IMR-90 (cell line): ENCODE measurements around the gene CALML4.
"Not testable (repeated sequence)": the region's sequence is repeated elsewhere in the genome, so short reads cannot be mapped to it uniquely, and the experiment has no call there.

ENCODE experiments used
- CEBPB ChIP-seq: IDR thresholded peaks from 2 replicates; pipeline ENCODE4 v1.6.1; 2012; ENCODE audit warnings: low read depth, low read length, improper control_type of control experiment
- CTCF ChIP-seq: conservative IDR thresholded peaks from 2 replicates; pipeline ENCODE4 v1.5.1; 2012; ENCODE audit warnings: mild to moderate bottlenecking, low read depth, low read length, improper control_type of control experiment
- POLR2A ChIP-seq: IDR thresholded peaks from 2 replicates; pipeline ENCODE4 v1.6.1; 2012; ENCODE audit warnings: mild to moderate bottlenecking, low read depth, low read length
- RCOR1 ChIP-seq: IDR thresholded peaks from 2 replicates; pipeline ENCODE4 v1.6.1; 2012; ENCODE audit warnings: mild to moderate bottlenecking, low read length, improper control_type of control experiment; ENCODE audit not compliant: insufficient replicate concordance

GRCh38 chr15:68172037-68172436 lies 33.1 kb downstream of the CALML4 start:
- TF ChIP-seq CTCF, RCOR1, POLR2A, CEBPB: not testable (repeated sequence)
